Superior temporal gyrus (tissue), 1 donor: Measurements from ENCODE around the gene DTNB.
A peak's percentile ranks its signal among the peaks of the same experiment; 100 is the strongest.
"Not testable (repeated sequence)": the region's sequence is repeated elsewhere in the genome, so short reads cannot be mapped to it uniquely, and the experiment has no call there.

ENCODE experiments used
- DNase-seq: peaks from one replicate; pipeline ENCODE4 v3.0.0-alpha.2; 2016; ENCODE audit errors: extremely low spot score

The DTNB gene

DNA sequence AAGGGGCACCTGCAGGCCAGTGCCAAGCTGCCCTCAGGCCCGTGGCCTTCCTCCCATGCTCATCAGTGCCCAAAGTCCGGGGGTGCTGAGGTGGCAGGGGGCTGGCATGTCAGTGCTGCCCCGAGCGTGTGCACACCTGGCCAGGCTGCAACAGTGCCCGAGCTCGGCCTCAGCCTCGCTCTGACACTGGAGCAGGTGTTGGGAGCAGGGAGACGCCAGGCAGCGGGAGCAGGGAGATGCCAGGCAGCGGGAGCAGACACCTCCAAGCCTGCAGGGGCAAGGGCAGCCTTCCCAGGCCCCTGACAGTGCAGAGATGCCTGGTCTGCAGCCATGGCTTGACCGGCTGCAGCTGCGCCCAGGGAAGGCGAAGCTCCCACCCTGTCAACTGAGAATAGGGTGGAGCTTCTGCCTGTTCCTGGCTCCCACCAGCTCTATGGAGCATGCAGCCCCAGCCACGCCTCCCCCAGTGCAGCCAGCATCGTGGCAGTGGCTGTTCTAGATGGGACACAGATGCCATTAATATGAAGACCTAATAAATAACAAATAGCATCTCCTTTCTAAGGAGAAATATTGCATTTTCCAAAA, 82.4 kb downstream of the DTNB start:
- DNase-seq = peak; percentile 83

DNA sequence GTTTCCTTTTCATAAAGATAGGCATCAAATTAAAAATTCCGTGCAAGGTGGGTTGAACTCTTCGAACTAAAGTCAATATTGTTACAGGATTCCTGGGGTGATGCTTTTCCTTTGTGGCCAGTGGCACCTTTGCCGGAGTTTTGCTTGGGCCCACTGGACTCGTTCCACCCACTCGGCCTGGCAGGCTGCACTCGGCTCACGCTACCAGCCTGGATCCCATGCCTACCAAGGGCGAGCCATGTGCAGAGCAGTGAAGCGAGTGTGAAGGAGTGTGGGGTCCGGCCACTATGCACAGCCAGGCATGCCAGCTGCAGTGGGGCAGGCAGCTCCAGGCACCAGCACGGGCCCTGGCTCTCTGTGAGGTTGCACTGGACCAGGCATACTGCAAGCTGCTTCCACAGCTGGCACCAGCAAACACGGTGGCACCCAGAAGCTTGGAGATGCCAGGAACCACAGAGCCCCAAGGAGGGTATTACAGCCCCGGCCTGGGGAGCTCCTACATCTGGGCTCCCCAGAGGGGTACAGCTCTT, 83.6 kb downstream of the DTNB start:
- DNase-seq = no peak

DNA sequence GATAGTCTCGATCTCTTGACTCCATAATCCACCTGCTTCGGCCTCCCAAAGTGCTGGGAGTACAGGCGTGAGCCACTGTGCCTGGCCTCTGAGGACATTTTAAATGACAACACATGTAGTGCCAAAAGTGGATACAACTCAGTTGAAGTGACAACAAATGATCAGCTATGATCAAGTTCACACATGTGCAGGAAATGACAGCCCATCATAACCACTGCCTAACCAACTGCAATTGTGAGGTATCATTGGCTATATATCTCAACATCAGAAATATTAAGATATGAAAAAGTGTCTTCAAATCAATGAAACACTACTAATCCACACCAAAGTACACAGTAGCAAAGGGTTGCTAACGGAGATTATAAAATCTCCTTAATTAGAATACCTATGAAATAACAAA, 84.8 kb downstream of the DTNB start:
- peak; percentile 22 for DNase-seq

DNA sequence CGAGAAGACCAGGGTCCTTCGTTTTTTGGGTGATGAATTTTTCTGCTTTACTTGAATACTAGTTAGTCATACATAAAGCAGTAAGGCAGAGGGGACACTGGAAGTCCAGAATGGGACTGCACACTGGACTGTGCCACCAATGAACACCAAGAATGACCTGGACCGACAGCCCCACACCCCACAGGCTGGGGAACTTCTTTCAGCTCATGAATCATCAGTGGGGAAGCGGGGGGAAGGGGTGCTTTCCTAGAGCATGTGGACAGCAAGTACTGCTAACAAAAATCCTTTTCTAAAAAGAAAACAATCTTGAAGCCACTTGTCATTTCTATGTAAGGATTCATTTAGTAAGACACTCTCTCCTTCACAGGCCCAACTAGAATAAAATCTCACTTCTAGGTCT, 86.0 kb downstream of the DTNB start:
- peak; percentile 76 for DNase-seq

DNA sequence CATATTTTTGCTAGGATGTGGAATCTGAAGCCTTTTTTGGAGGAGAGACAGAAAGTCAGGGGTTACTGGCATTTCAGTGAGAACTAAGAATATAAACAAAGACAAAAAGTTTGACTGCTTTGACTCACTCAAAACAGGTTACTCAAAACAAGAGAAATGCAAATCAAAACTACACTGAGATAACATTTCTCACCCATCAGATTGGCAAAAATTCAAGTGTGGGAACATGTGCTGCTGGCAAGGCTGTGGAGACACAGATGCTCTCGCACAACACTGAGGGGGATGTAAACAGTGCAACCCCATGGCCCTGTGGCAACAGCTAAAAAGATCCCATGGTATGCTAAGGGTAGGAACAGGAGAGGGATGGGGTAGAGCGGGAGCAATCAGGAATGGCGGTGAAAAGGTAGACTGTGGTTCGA, 86.6 kb downstream of the DTNB start:
- peak; percentile 90 for DNase-seq

DNA sequence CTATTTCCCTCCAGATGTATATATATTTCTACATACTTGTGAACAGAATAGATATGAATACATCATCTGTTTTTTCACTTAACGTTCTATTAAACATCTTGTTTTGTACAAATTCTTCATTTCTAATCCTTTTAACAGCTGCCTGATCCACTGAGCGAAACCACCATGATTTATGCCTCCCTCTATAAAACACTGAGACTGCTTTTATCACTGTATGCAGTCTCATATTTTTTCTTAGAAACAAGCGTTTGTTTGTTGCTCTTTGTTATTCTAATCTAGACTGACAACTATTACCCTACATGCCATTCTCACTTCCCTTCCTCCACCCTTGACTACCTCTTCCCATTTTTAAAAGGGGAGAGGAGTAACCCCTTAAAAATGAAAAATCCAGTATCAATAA, 88.2 kb downstream of the DTNB start:
- DNase-seq = peak; percentile 50

DNA sequence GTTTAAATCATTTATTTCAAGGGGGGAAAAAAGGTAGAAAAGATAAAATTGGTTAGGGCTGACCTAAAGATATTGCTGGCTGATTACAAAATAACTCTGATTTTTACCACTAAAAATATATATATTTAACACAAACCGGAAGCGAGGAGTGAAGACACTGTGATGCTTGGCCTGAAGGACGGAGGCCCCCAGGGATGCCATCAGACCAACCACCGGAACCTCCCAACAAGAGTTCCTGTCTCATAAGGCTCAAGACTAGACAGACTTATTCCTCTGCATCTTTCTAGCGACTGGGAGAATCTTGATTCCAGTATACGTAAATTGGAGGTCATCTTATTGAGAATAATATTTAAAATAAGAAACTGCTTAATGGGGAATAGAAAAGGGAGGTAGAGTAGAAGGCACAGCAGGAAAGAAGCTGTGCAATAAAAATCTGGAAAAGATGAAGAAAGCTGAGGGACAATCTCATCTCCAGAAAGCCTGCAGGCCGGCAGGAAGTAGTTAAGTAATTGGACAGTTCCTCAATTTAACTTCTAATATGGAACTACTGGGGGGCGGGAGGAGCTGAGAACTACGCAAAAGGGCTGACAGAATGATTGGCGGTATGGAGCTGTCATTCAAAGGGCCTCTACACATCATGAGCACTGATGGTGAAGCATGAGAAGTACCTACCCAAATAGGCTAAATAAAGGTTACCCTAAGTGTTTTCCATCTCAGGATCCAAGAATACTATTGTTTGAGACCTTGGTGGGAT, 91.1 kb downstream of the DTNB start:
- no peak for DNase-seq

DNA sequence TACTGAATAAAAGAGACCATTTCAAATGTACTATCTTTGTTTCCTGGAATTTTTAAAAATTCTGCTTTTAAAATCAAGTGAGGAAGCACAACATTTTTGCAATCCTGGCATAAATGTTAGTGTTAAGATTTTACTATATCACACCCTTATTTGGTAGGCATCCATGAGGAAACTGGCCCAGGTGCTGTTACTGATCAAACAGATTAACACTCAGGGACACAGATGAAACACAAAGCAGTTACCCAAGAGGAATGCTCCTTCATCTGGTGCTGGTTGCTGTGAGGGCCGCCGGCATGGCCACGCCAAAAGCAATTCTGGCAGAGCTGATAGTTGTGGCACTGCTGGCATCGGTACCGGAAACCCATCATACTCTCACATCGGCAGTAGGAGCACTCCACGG, 96.8 kb downstream of the DTNB start:
- no peak for DNase-seq

DNA sequence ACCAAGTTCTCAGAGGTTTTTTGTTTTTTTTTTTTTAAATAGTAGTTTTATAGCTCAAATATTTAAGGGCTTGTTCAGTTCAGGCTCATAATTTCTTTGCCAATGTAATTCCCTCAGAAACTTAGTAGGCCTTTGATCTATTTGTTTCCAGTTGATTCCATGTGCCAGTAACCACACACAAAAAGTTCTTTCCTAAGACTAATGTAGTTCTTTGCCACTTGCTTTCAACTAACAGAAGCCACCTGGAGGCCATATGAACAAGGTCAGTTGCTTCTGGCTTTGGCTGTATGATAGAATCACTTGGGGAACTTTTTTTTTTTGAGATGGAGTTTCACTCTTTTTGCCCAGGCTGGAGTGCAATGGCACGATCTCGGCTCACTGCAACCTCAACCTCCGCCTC, 100.7 kb downstream of the DTNB start:
- no peak for DNase-seq

DNA sequence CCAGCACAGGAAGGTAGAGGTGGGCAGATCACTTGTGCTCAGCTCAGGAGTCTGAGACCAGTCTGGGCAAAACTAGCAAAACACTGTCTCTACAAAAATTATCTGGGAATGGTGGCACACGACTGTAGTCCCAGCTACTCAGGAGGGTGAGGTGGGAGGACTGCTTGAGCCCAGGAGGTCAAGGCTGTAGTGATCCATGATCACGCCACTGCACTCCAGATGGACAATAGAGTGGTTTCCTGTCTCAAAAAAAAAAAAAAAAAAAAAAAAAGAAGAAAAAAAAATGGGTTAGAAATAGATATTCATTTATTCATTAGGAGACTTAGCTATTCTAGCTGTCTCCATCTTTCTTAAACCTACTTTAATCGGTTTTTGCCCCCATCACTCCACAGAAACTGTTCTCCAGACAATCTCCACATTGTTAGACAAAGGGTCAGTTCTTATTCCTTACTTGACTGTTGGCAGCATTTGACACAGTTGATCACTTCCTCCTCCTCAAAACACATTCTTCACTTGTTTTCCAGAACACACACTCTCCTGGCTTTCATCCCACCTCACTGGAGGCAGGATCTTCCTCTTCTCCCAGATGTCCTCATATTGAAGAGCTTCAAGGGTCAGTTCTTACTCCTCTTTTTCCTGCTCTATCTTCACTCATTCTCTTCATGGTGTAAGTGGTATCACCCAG, 103.1 kb downstream of the DTNB start:
- no peak for DNase-seq

DNA sequence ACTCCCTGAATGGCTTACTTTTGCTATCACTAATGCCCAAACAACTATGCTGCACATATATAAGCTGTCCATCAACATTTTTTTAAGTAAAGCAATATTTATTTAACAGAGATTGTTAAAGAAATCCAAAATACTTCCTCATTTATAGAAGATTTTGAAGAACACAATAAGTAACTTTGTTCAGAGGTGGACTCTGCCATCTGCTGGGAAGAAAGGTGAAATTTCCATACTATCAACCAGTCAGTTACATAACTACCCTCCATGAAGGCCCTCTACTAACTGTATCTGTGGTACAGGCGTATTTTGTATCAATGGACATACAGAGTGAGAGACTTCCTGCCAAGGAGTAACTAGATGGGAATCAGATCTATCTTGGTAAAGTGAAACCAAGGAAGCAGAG, 106.0 kb downstream of the DTNB start:
- DNase-seq = peak; percentile 88

DNA sequence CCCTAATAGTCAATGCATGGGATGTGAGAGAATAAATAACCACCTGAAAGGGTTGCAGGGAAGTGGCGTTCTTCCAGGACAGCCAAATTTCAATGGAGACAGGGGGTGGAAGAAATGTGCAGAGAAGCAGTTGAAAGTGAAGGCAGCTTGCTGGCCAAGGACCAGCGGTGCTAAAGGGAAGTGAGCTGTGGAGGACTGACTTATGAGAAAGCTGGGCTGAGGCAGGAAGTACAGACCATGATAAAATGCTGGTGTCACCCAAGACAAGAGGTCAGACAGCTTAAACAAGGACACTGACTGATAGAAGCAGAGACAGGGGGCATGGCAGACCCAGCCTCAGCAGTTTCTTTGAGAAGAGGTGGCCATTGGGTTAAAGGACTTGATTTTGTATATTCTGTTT, 106.7 kb downstream of the DTNB start:
- no peak for DNase-seq

DNA sequence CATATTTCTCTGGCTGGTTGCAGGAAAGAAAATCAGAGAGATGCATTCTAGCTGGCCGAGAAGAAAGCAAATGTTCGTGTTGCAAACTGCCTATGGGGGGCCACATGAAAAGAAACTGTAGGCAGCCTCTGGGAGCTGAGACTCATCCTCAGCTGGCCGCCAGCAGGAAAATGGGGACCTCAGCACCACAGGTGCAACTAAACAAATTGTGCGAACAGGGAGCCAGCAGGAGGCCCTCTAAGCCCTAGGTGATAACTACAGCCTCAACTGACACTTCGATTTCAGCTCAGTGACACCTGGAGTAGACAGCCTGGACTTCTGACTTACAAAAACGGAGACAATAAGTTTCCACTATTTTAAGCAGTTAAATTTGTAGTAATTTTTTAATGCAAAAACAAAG, 107.3 kb downstream of the DTNB start:
- no peak for DNase-seq

DNA sequence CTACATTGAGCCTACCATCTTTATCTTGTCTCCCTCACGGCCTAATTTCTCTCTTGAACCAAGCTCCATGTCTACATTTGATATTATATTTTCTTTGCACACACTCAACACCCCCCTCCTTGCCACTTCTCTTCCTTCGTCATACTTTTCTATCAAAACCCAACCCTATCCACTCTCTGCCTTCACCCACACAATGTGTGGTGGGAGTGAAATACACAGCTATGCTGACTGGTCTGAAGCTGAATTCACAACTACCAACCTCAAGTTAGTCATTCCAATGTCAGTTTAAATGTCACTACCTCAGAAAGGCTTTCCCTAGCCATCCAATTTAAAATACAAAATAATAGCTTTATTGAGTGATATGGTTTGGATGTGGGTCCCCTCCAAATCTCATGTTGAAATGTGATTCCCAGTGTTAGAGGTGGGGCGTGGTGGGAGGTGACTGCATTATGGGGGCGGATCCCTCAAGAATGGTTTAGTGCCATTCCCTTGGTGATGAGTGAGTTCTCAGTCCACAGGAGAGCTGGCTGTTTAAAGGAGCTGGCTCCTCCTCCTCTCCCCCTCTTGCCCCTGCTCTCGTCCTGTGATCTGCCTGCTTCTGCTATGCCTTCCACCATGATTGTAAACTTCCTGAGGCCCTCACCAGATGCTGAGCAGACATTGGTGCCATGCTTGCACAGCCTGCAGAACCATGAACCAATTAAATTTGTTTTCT, 112.1 kb downstream of the DTNB start:
- DNase-seq = no peak

DNA sequence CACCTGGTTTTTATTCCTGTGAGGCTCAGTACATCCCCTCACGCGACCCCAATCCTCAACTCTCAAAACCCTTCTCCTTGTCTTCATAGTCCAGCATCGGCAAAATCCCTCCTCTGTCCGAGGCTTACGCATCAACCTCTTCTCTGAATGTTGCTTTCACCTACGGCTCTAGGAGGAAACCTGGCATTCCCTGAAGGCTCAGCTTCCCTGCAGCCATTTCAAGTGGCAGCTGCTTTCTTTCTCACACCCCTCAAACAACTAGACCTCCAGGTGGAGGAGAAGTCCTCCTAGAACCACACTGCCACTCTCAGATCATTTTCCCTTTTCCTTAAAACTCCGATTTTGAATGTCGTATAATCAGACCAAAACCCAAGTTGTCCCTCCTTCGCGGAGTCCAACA, 114.2 kb downstream of the DTNB start:
- DNase-seq = no peak

DNA sequence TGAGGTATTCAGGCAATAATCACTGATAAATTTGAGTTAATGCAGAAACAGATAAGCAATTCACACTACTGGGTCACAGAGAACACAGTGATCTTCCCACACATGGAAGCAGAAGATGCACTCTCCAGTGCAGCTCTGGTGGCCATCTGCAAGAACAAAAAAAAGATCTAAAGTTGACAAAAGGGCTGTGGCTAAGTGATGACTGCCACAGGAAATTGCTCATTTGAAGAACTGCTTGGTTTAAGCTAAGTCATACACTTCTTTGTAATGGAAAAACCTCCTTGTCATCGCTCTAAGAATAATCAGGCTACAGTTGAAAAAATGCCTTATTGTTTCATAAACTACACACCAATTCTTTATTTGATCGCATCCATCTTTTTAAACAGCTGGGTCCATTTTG, 115.1 kb downstream of the DTNB start:
- no peak for DNase-seq

DNA sequence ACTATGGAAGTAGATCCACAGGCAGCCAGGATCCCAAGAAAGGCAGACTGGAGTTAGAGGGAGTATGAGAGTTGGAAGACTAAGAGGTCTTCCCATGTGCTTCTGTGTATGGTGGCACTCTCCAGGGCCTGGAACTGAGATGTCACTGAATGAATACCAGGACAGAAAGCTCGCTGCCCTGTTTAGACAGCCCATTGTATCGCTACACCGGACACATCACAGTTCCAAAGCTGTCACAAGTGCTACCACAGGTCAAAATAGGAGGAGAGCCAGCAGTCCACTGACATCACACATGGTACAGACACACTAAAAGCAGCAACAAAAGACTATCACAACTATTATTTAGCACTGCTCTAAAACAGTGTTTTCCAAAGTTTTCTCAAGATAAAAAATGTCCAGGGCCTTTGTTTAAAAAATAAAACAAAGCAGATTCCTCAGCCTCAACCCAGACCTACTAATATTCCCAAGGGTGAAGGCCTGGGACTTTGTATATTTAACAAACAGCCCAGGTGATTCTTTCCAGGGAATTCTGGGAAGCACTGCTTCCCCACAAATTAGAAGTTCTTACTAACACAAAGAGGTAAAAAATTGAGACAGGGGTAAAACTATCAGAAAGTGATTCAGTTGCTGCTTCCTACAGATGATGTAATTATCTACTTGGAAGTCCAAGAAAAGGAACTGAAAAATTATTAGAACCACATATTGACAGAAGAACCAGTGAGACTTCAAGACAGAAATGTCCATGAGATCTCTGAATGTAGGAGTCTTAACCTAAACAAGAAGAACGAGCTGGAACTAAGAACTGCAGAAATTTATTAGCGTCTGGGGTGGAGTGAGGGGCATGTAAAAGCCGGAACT, 116.0 kb downstream of the DTNB start:
- DNase-seq = no peak

DNA sequence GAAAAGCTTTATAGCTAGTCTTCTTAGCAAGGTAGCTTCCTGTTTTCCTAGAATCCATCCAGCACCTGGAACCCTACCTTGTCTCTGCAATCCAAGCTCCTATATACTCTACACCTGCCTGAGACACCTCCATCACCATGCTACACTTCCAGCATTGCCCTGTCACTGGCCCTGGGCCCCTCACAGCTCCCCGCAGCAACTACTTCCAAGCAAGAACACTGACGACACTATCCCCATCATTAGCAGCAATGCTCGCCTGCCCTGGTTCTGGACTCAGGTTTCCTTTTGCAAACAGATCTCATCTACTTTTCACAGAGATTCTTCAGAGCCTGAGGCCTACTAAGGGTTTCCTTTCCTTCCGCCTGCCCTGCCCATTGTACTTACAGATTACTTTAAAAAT, 121.1 kb downstream of the DTNB start:
- DNase-seq = no peak

DNA sequence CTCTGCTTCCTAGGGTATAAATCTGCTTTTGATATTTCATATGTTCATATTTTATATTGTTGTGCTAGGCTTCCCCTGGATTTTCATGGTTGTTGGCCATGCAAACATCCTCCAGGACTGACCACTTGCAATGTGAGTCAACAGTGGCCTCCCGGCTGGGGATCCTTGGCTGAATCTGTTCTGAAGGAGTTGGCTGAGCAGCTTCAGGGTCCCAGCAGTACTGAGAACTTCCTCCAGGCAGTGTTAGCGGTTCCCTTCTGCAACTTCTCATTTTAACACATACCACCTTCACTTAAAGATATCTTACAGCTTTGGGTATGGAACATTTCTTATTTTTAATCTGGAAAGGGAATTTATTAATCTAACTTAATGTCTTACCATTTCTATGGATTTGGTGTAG, 122.1 kb downstream of the DTNB start:
- DNase-seq = no peak

DNA sequence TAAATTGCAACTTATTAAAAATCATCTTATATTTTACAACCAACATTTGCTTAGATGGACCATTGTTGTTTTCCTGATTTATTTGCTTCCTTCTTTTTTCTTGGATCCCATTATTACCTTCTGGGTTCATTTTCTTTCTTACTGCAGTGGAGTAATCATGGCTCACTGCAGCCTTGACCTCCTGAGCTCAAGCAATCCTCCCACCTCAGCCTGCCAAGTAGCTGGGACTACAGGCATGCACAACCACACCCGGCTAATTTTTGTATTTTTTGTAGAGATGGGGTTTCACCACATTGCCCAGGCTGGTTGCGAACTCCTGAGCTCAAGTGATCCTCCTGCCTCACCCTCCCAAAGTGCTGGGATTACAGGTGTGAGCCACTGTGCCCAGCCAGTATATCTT, 123.8 kb downstream of the DTNB start:
- DNase-seq = not testable (repeated sequence)

DNA sequence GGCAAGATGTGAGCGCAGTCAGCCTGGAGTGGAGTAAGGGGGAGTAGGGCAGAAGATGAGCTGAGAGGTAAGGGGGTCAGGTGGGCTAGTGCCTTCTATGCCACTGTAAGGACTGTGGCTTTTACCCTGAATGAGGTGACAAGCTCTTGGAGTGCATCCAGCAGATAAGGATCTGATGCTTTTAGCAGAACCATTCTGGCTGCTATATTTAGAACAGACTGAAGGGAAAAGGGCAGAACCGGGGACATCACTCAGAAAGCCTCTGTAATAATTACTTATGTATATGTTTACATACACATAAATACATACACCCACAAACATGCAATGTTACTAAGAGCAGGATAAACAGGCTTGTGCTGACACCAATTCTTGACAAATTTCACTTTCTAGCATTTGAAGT, 124.8 kb downstream of the DTNB start:
- no peak for DNase-seq
